Natural killer cell (primary cell): ENCODE measurements around the gene AQP9. TPM values are rescaled to one million over a fixed set of nuclear protein-coding genes. Genes with fewer than 3 reads are reported as not detected.

Experiments used
- ATAC-seq, 3 donors: fragments of 150-1000 bp in 2 of 3; fragments of 200-7000 bp in 1 of 3; cut with Tn5 transposase; 1 replicate in 1 of 3; 2 replicates in 2 of 3; pipeline ENCODE4 v1.10.0; 2021; ENCODE audit warnings: mild to moderate bottlenecking in 2 of 3, moderate library complexity in 2 of 3
- DNase-seq, 2 donors: peaks; one replicate each; pipeline versions ENCODE4 v3.0.0 to v3.0.0-alpha.2; 2013 to 2021; ENCODE audit warnings: mixed read lengths in 1 of 2
- H3K27ac ChIP-seq: one replicate; pipeline ENCODE4 v1.5.1; 2013; ENCODE audit warnings: mild to moderate bottlenecking, low read length
- H3K27me3 ChIP-seq: one replicate; pipeline ENCODE4 v1.6.1; 2013; ENCODE audit warnings: low read length; ENCODE audit not compliant: control insufficient read depth, insufficient read depth
- H3K36me3 ChIP-seq: one replicate; pipeline ENCODE4 v1.6.1; 2013; ENCODE audit warnings: low read length; ENCODE audit not compliant: control insufficient read depth, insufficient read depth
- H3K4me1 ChIP-seq: one replicate; pipeline ENCODE4 v1.6.1; 2013; ENCODE audit warnings: low read length; ENCODE audit not compliant: control insufficient read depth, insufficient read depth
- H3K4me3 ChIP-seq: one replicate; pipeline ENCODE4 v1.5.1; 2013; ENCODE audit warnings: low read length
- H3K9me3 ChIP-seq: one replicate; pipeline ENCODE4 v1.6.1; 2013; ENCODE audit warnings: low read length; ENCODE audit not compliant: control insufficient read depth, insufficient read depth
- H3K27ac Mint-ChIP-seq, 2 donors: one replicate each; pipeline ENCODE4 v1.8.0; 2022; ENCODE audit warnings: mild to moderate bottlenecking in 2 of 2, mixed read lengths in 2 of 2, moderate library complexity in 1 of 2
- H3K27me3 Mint-ChIP-seq, 2 donors: one replicate each; pipeline ENCODE4 v1.8.0; 2022; ENCODE audit warnings: low read depth in 2 of 2, mixed read lengths in 2 of 2
- H3K36me3 Mint-ChIP-seq: one replicate; pipeline ENCODE4 v1.8.0; 2022; ENCODE audit warnings: mixed read lengths
- H3K4me1 Mint-ChIP-seq, 2 donors: one replicate each; pipeline ENCODE4 v1.8.0; 2022; ENCODE audit warnings: mixed read lengths in 2 of 2
- H3K4me3 Mint-ChIP-seq: one replicate; pipeline ENCODE4 v1.8.0; 2022; ENCODE audit warnings: mild to moderate bottlenecking, moderate library complexity, mixed read lengths
- H3K9me3 Mint-ChIP-seq, 2 donors: one replicate each; pipeline ENCODE4 v1.8.0; 2022; ENCODE audit warnings: mixed read lengths in 2 of 2
- WGBS: methylation state at CpG from one replicate; pipeline ENCODE4 v1.1.7; 2013; ENCODE audit warnings: missing lambda C conversion rate; ENCODE audit not compliant: insufficient coverage; 5-methylcytosine and 5-hydroxymethylcytosine counted together
- intact Hi-C: fragments of 100-400 bp; cut with micrococcal nuclease; formaldehyde crosslinking; loops from one replicate; pipeline ENCODE4 v1.14.2; 2022
- total RNA-seq, 4 donors: library from RNA; stranded (reverse); fragments of 120-200 nt in 1 of 4; gene quantifications; one replicate each; pipeline versions ENCODE4 v1.2.3 to v1.2.4, GENCODE V29; 2013 to 2022
- TF ChIP-seq, protein P1 (sequence below): fragments of 200-600 bp; IDR thresholded peaks from one replicate; pipeline ENCODE4 v1.8.0; 2022; ENCODE audit warnings: antibody characterized with exemption

AQP9 gene
- total RNA-seq, 3 donors from 2014 or later (not counting 1 experiment from before 2014, with no cell fraction given): 2.4 to 19.7 (median 2.8) TPM

- Mint-ChIP-seq H3K4me3 (no peak overlapping the region), H3K27me3 (peaks cover 25 to 61% of the 10 kb centered on the region in 2 donors), H3K27ac (no peak overlapping the region), H3K36me3 (no peaks in the 10 kb centered on the region), H3K9me3 (no peaks in the 10 kb centered on the region), H3K4me1 (no peaks in the 10 kb centered on the region)
- Histone ChIP-seq H3K4me1 (no peaks in the 10 kb centered on the region), H3K9me3 (no peaks in the 10 kb centered on the region), H3K27me3 (peaks cover 8% of the 10 kb centered on the region), H3K27ac (no peak overlapping the region), H3K4me3 (no peak overlapping the region), H3K36me3 (no peaks in the 10 kb centered on the region)
- ATAC-seq (no peak), DNase-seq (no peak)
- TF ChIP-seq, protein P1, sequence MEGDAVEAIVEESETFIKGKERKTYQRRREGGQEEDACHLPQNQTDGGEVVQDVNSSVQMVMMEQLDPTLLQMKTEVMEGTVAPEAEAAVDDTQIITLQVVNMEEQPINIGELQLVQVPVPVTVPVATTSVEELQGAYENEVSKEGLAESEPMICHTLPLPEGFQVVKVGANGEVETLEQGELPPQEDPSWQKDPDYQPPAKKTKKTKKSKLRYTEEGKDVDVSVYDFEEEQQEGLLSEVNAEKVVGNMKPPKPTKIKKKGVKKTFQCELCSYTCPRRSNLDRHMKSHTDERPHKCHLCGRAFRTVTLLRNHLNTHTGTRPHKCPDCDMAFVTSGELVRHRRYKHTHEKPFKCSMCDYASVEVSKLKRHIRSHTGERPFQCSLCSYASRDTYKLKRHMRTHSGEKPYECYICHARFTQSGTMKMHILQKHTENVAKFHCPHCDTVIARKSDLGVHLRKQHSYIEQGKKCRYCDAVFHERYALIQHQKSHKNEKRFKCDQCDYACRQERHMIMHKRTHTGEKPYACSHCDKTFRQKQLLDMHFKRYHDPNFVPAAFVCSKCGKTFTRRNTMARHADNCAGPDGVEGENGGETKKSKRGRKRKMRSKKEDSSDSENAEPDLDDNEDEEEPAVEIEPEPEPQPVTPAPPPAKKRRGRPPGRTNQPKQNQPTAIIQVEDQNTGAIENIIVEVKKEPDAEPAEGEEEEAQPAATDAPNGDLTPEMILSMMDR: no peak
- no CpG with 5 or more reads among the region's 1 CpG for WGBS
- intact Hi-C loops: no loop called here
Measured at GRCh38 chr15:58161436-58161930, 23.3 kb downstream of the AQP9 start.

GRCh38 chr15:58163985-58164384 lies 25.8 kb downstream of the AQP9 start:
- 87% methylated on average over 4 of the region's 4 CpGs for WGBS
- no peak overlapping the region for H3K27ac Mint-ChIP-seq
- Histone ChIP-seq H3K4me3 (no peak overlapping the region), H3K27ac (no peak overlapping the region), H3K27me3 (peaks cover 10% of the 10 kb centered on the region), H3K36me3 (no peaks in the 10 kb centered on the region), H3K9me3 (no peaks in the 10 kb centered on the region), H3K4me1 (no peaks in the 10 kb centered on the region)
- intact Hi-C loops: no loop called here
- no peak for DNase-seq
- no peaks in the 10 kb centered on the region for H3K4me1 Mint-ChIP-seq
- H3K36me3 Mint-ChIP-seq: no peaks in the 10 kb centered on the region
- no peaks in the 10 kb centered on the region for H3K9me3 Mint-ChIP-seq
- TF ChIP-seq, protein P1: no peak
- no peak for ATAC-seq
- peaks cover 31 to 74% of the 10 kb centered on the region in 2 donors for H3K27me3 Mint-ChIP-seq
- H3K4me3 Mint-ChIP-seq: no peak overlapping the region

DNA sequence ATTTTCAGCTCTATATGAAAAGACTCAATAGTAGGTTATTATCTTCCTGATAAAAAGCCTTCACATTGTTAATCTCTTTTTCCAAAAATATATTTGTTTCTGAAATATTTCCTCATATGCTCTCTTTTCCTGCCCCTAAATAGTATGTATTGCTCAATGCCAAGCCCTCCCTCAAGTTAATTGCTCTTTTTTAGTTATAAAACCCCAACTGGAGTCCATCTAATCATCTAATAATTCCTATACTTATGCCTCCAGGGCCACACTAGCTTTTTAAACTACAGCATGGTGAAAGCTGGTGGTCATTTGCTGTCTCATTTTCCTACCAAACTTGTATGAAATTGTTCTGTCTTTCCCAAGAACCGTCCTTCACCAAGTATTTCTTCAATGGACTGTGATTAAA lies 26.7 kb downstream of the AQP9 start:
- Histone ChIP-seq H3K9me3 (no peaks in the 10 kb centered on the region), H3K4me1 (no peaks in the 10 kb centered on the region), H3K27me3 (peaks cover 7% of the 10 kb centered on the region), H3K4me3 (no peak overlapping the region), H3K27ac (no peak overlapping the region), H3K36me3 (no peaks in the 10 kb centered on the region)
- no peak for ATAC-seq
- no peaks in the 10 kb centered on the region for H3K36me3 Mint-ChIP-seq
- no peaks in the 10 kb centered on the region for H3K9me3 Mint-ChIP-seq
- no peak overlapping the region for H3K4me3 Mint-ChIP-seq
- no peaks in the 10 kb centered on the region for H3K4me1 Mint-ChIP-seq
- no peak for DNase-seq
- no peak overlapping the region for H3K27ac Mint-ChIP-seq
- peaks cover 28 to 75% of the 10 kb centered on the region in 2 donors for H3K27me3 Mint-ChIP-seq
- WGBS: no CpG with 5 or more reads among the region's 1 CpG
- TF ChIP-seq, protein P1: no peak
- intact Hi-C loops: no loop called here

- no peaks in the 10 kb centered on the region for H3K36me3 Mint-ChIP-seq
- H3K4me3 Mint-ChIP-seq: no peak overlapping the region
- no peak for DNase-seq
- Histone ChIP-seq H3K4me1 (no peaks in the 10 kb centered on the region), H3K27me3 (peaks cover 7% of the 10 kb centered on the region), H3K27ac (no peak overlapping the region), H3K4me3 (no peak overlapping the region), H3K36me3 (no peaks in the 10 kb centered on the region), H3K9me3 (no peaks in the 10 kb centered on the region)
- H3K27me3 Mint-ChIP-seq: peaks cover 25 to 73% of the 10 kb centered on the region in 2 donors
- intact Hi-C loops: no loop called here
- TF ChIP-seq, protein P1: no peak
- ATAC-seq: no peak
- H3K9me3 Mint-ChIP-seq: no peaks in the 10 kb centered on the region
- H3K4me1 Mint-ChIP-seq: no peaks in the 10 kb centered on the region
- H3K27ac Mint-ChIP-seq: no peak overlapping the region
Measured at GRCh38 chr15:58165661-58166060, 27.5 kb downstream of the AQP9 start.
